ENCODE measurements around the gene GRM8. TPM values are rescaled to one million over a fixed set of nuclear protein-coding genes. Genes with fewer than 3 reads are reported as not detected.

The GRM8 gene
- total and polyA plus RNA-seq, 9 of the 15 experiments (the other 6 are each of a cell fraction or from before 2014, with no cell fraction given) = 0.13 TPM; not detected in 7

DNA sequence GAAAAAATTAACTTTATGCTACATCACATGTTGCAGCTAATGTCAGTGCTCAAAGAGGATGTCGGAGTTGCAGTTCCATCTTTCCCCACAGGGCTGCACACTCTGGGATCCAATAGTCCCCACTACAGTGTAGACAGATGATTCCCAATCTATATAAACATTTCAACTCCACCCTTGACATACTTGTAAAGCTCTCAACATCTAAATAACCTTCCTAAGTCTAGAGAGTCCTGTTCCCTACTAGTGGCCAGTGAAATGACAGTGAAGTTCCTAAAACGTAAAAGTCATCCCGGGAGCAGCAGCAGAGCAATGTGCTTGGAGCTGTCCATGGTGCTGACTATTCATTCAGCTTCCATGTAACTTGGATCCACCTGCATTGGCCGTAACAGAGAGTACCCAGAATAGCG lies 145.1 kb downstream of the GRM8 start (continued):
- no peak for TF ChIP-seq ARNT (IDR thresholded peaks at IDR 0.05)
- TF ChIP-seq, protein P1, sequence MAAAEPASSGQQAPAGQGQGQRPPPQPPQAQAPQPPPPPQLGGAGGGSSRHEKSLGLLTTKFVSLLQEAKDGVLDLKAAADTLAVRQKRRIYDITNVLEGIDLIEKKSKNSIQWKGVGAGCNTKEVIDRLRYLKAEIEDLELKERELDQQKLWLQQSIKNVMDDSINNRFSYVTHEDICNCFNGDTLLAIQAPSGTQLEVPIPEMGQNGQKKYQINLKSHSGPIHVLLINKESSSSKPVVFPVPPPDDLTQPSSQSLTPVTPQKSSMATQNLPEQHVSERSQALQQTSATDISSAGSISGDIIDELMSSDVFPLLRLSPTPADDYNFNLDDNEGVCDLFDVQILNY (CRISPR knock-in tag; IDR thresholded peaks at IDR 0.05) = no peak
- TF ChIP-seq RBFOX2 (IDR thresholded peaks at IDR 0.05; ENCODE audit: low read depth, low read length) = no peak
- no peak for TF ChIP-seq PHF20 (IDR thresholded peaks at IDR 0.05; ENCODE audit: partially characterized antibody)

DNA sequence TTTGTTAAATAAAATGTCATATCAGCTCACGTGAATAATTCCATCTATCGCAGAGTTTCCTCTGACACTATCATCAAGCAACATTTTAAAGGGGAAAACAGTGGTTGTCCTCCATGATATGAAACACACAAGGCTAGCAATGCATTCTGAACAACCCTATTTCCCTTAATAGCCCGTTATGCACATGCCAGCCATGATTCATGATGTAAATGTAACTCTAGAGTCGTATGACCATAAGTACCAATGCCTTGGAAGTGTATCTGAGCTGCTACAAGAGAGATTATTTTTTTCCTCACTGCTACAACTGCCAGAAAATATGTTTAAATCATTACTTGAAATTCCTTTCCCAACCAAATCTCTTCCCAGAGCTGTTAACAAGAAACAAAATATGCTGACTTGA lies 159.4 kb downstream of the GRM8 start:
- ChIA-PET CTCF (ENCODE audit: low intra/inter-chr PET ratio) (no interaction called here), POLR2A (no interaction called here)
- no peak for ATAC-seq
- H3K4me1 ChIP-seq (replicated peaks in 1 of 2; ENCODE audit: control insufficient read depth in 2 of 2, insufficient read depth in 2 of 2, low read length in 2 of 2) = no peaks in the 10 kb centered on the region
- TF ChIP-seq WHSC1 (IDR thresholded peaks at IDR 0.05; ENCODE audit: low read length) = no peak
- TF ChIP-seq, protein P2, sequence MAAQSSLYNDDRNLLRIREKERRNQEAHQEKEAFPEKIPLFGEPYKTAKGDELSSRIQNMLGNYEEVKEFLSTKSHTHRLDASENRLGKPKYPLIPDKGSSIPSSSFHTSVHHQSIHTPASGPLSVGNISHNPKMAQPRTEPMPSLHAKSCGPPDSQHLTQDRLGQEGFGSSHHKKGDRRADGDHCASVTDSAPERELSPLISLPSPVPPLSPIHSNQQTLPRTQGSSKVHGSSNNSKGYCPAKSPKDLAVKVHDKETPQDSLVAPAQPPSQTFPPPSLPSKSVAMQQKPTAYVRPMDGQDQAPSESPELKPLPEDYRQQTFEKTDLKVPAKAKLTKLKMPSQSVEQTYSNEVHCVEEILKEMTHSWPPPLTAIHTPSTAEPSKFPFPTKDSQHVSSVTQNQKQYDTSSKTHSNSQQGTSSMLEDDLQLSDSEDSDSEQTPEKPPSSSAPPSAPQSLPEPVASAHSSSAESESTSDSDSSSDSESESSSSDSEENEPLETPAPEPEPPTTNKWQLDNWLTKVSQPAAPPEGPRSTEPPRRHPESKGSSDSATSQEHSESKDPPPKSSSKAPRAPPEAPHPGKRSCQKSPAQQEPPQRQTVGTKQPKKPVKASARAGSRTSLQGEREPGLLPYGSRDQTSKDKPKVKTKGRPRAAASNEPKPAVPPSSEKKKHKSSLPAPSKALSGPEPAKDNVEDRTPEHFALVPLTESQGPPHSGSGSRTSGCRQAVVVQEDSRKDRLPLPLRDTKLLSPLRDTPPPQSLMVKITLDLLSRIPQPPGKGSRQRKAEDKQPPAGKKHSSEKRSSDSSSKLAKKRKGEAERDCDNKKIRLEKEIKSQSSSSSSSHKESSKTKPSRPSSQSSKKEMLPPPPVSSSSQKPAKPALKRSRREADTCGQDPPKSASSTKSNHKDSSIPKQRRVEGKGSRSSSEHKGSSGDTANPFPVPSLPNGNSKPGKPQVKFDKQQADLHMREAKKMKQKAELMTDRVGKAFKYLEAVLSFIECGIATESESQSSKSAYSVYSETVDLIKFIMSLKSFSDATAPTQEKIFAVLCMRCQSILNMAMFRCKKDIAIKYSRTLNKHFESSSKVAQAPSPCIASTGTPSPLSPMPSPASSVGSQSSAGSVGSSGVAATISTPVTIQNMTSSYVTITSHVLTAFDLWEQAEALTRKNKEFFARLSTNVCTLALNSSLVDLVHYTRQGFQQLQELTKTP (IDR thresholded peaks at IDR 0.05; ENCODE audit: low read depth in 1 of 2, partially characterized antibody in 2 of 2) = no peak
- no peak for TF ChIP-seq KDM5B (IDR thresholded peaks at IDR 0.05; ENCODE audit: insufficient replicate concordance, low read depth, low read length)
- TF ChIP-seq ILF3 (IDR thresholded peaks at IDR 0.05; ENCODE audit: borderline replicate concordance) = no peak
- no peak for TF ChIP-seq ZNF785 (CRISPR knock-in tag; IDR thresholded peaks at IDR 0.05)
- no peak for TF ChIP-seq ZNF699 (CRISPR knock-in tag; IDR thresholded peaks at IDR 0.05; ENCODE audit: insufficient replicate concordance)
- no peak for TF ChIP-seq POLR2A (conservative IDR thresholded peaks at IDR 0.05)
- TF ChIP-seq TRIM24 (IDR thresholded peaks at IDR 0.05) = no peak
- WGBS (ENCODE audit: insufficient coverage, low coverage, missing lambda C conversion rate) = 4% methylated on average over 4 of the region's 4 CpGs
- in situ Hi-C loops (cut with MboI) = no loop called here
- H3K9me3 ChIP-seq (replicated peaks; ENCODE audit: control insufficient read depth, insufficient read depth, low read depth, low read length) = no peaks in the 10 kb centered on the region
- no peaks in the 10 kb centered on the region for H4K20me1 ChIP-seq (replicated peaks; ENCODE audit: control insufficient read depth, insufficient read depth, low read length)
- no peak overlapping the region for H3K4me2 ChIP-seq (ENCODE audit: insufficient read depth, low read length)
- FAIRE-seq = no peak
- no peak overlapping the region for H3K4me3 ChIP-seq
- intact Hi-C loops (cut with micrococcal nuclease) = no loop called here
- no peaks in the 10 kb centered on the region for H3K27me3 ChIP-seq (ENCODE audit: control insufficient read depth in 2 of 2, insufficient read depth in 2 of 2, low read length in 2 of 2)
- BruUV-seq (replicated peaks) = no TSS peak
- no peaks in the 10 kb centered on the region for H3K36me3 ChIP-seq (ENCODE audit: control insufficient read depth, insufficient read depth, low read length)
- no peak for DNase-seq (ENCODE audit: extremely low read depth in 1 of 4, low spot score in 3 of 4)
- no peak overlapping the region for H3K27ac ChIP-seq (ENCODE audit: extremely low read depth, low read depth, low read length)
- H3K79me2 ChIP-seq (ENCODE audit: control insufficient read depth, insufficient read depth, low read length) = no peaks in the 10 kb centered on the region
- H3K9me1 ChIP-seq (ENCODE audit: control insufficient read depth, insufficient read depth, low read length) = no peaks in the 10 kb centered on the region
- no peak overlapping the region for H3K9ac ChIP-seq (ENCODE audit: insufficient read depth in 1 of 2, low read depth in 2 of 2, low read length in 2 of 2)
- H2AFZ ChIP-seq (ENCODE audit: low read depth, low read length) = no peak overlapping the region

Measured in K562 (cell line).